Measurements from ENCODE around the gene ASTL.

ASTL gene

DNA sequence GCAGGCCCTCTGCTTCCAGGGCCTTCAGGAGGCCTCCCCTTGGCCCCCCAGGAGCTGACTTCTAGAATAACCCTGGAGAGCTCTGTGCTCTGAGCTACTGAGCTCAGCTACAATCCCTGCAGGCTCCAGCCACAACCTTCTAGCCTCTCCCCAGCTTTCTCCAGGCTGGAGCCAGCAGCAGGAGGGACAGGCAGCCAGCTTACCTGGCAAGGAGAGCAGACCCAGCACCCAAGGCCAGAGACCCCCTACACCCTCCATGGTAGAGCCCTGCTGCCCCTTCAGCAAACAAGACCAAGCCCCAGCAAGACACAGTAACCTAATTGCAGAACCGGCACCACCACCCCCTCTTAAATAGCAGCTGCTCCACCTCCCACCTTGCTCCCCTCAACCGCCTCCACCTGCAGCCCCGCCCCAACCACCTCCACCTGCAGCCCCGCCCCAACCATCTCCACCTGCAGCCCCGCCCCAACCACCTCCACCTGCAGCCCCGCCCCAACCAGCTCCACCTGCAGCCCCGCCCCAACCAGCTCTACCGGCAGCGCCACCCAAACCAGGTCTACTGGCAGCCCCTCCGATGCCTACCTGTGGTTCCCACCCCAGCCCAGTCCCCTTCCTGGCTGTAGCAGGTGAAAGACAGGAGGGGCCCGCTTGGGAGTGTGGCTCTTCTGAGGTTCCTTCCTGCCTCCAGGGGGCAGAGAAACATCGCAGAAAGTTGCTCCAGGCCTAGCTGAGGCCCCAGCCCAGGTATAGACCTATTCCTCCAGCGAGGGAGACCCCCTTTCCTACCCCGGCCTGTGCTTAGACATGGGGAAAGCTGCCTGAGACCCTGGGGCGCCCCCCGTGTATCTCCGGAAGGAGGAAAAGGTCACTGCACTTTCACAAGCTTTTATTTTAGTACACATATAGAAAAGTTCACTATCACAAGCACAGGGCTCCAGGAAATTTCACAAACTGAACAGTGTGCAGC lies at the start of gene ASTL:
Gene ASTL, minus strand, starts transcription at position 324 of the 967 bp plus-strand sequence. Its CDS starts 66 bp downstream, at position 258.
- in situ Hi-C loops (cut with HindIII; ENCODE audit: low pct_unique_long_range_greater_than_20kb, low sequenced_read_pairs), result no loop called here
- peak; percentile 38 to 61 for DNase-seq (ENCODE audit: low read depth in 1 of 2, low spot score in 1 of 2)
- TF ChIP-seq JUND (IDR thresholded peaks at IDR 0.05; ENCODE audit: low read depth), result no peak

DNA sequence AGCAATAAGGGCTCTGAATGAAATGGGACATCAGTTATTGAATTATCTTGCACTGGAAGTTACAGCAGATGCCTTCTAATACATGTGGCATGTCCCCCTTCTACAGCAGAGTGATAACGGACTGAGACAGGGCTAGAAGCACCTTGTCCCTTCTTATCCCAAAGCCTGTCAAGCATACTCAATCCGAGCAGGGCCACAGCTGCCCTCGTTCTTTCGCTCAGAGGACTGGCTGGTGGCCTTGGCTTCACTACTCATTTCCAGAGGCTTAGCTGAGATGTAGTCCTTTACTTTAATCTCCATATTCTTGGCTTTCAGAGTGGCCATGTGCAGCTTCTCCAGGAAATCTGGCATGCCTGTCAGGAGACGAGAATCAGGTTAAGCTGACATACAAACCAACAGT lies 48.3 kb upstream of the ASTL start:
- in situ Hi-C loops (cut with HindIII; ENCODE audit: low pct_unique_long_range_greater_than_20kb, low sequenced_read_pairs), result no loop called here
- DNase-seq (ENCODE audit: low read depth in 1 of 2, low spot score in 1 of 2), result no peak
- no peak for TF ChIP-seq JUND (IDR thresholded peaks at IDR 0.05; ENCODE audit: low read depth)

DNA sequence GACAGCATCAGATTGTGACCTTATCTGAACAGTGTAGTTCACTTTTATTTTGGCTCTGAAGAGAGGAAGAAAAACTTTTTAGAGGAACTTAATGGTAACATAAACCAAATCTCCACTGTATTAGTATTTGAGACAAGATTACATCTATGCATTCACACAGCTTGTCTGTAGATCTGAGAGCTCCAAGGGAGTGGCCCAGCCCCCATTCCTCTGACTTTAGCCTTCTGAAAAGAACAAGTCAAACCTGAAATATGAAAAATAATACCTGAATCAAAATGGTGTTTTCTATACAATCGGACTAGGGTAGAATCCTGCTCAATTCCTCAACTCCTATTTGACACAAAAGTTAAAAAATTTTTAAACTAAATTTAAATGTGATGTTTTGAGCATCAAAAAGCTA lies 47.2 kb upstream of the ASTL start:
- in situ Hi-C loops (cut with HindIII; ENCODE audit: low pct_unique_long_range_greater_than_20kb, low sequenced_read_pairs), result no loop called here
- no peak for TF ChIP-seq JUND (IDR thresholded peaks at IDR 0.05; ENCODE audit: low read depth)
- DNase-seq (ENCODE audit: low read depth in 1 of 2, low spot score in 1 of 2), result no peak

DNA sequence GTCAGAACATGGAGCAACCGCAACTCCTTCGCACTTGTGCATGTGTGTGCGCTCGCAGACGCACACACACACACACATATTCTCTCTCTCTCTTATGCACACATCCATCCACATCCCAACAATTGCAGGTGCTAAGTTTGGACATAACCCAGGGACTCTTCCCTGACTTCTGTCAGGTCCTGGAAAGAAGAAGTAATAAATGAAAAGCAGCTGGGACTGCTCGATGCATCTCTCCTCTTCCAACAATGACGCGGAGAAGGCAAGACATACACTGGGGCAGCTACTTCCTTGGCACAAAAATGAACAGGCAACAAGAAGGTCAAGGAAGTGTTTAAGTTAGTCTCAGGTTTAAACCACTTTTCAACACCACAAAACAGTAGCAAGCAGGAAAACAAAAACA lies 46.7 kb upstream of the ASTL start:
- no peak for DNase-seq (ENCODE audit: low read depth in 1 of 2, low spot score in 1 of 2)
- in situ Hi-C loops (cut with HindIII; ENCODE audit: low pct_unique_long_range_greater_than_20kb, low sequenced_read_pairs), result no loop called here
- no peak for TF ChIP-seq JUND (IDR thresholded peaks at IDR 0.05; ENCODE audit: low read depth)

DNA sequence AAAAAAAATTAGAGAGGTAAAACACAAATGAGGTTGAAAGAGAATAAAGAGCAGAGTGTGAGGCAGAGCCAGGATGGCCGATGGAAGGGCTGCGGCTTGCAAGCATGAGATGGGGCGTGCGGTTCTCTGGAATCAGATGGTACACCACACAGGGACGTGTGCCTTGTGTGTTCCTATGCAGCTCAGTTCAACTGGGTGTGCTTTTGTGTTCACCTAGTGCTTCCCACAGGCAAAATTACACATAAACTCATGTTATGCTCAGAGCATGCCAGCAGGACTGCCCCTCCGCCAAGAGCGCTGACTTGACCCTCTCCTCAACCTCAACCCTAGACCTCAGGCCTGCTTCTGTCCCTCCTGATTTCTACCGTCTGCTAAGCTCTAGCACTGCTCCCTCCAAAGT lies 45.9 kb upstream of the ASTL start:
- DNase-seq (ENCODE audit: low read depth in 1 of 2, low spot score in 1 of 2), result no peak
- no peak for TF ChIP-seq JUND (IDR thresholded peaks at IDR 0.05; ENCODE audit: low read depth)
- in situ Hi-C loops (cut with HindIII; ENCODE audit: low pct_unique_long_range_greater_than_20kb, low sequenced_read_pairs), result no loop called here

DNA sequence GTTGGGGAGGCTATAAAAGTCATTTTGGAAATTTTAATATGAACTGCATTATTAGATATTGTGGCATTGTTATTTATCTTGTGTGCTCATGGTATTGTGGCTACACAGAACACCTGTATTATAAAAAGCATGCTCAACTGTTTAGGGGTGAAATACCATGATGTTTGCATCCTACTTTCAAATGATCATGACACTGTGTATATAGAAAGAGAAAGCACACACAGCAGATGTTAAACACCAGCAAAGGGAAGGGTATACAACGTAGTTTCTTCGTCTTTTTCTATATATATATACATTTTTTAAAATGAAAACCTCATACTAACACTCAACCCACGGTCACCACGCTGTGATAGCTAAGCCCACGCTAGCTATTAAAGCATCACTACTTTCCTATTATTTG lies 43.2 kb upstream of the ASTL start:
- TF ChIP-seq JUND (IDR thresholded peaks at IDR 0.05; ENCODE audit: low read depth), result no peak
- DNase-seq (ENCODE audit: low read depth in 1 of 2, low spot score in 1 of 2), result no peak
- in situ Hi-C loops (cut with HindIII; ENCODE audit: low pct_unique_long_range_greater_than_20kb, low sequenced_read_pairs), result no loop called here

DNA sequence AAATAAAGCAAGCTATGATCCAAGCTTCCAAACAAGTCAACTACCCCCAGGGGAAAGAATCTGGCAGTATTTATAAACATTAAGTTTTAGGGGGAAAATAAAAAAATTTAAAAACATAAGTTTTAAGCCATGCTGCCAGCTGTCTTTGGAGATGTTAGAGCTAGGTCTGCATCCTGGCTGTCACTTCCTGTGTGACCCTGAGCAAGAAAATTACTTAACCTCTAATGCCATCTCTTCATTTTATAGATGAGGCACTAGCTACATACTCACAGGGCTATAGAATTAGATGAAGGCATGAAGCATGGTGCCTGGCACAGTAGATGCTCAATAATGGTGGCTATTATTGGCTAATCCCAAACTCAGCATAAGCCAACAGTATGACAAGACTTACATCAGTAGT lies 42.2 kb upstream of the ASTL start:
- TF ChIP-seq JUND (IDR thresholded peaks at IDR 0.05; ENCODE audit: low read depth), result no peak
- DNase-seq (ENCODE audit: low read depth in 1 of 2, low spot score in 1 of 2), result no peak
- in situ Hi-C loops (cut with HindIII; ENCODE audit: low pct_unique_long_range_greater_than_20kb, low sequenced_read_pairs), result no loop called here

DNA sequence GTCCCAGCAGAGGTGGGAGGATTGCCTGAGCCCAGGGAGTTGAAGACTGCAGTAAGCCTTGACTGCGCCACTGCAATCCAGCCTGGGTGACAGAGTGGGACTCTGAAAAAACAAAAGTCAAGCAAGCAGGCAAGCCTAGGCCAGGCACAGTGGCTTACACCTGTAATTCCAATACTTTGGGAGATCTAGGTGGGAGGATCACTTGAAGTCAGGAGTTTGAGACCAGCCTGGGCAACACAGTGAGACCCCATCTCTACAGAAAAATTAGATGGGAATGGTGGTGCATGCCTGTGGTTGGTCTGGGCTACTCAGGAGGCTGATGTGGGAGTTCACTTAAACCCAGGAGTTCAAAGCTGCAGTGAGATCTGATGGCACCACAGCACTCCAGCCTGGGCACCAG lies 41.7 kb upstream of the ASTL start:
- DNase-seq (ENCODE audit: low read depth in 1 of 2, low spot score in 1 of 2), result no peak
- no peak for TF ChIP-seq JUND (IDR thresholded peaks at IDR 0.05; ENCODE audit: low read depth)
- in situ Hi-C loops (cut with HindIII; ENCODE audit: low pct_unique_long_range_greater_than_20kb, low sequenced_read_pairs), result no loop called here

DNA sequence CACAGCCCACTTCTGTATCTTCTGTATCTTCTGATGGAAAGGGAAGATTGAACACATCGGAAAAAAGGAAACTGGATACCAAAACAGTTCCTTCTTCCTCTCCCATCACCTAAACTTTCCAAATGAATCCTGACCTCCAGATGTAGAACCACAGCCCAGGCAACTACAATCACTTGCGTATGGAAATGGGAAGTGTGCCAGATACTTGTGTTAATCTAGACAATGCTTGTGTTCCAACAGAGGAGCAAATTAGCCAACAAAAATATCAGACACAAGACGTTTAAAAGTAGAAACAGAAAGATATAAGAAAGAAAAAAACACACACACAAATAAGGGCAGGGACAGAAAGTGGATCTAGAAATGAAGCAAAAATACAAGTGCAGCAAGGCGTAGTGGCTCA lies 38.4 kb upstream of the ASTL start:
- DNase-seq (ENCODE audit: low read depth in 1 of 2, low spot score in 1 of 2), result no peak
- no peak for TF ChIP-seq JUND (IDR thresholded peaks at IDR 0.05; ENCODE audit: low read depth)
- in situ Hi-C loops (cut with HindIII; ENCODE audit: low pct_unique_long_range_greater_than_20kb, low sequenced_read_pairs), result no loop called here

DNA sequence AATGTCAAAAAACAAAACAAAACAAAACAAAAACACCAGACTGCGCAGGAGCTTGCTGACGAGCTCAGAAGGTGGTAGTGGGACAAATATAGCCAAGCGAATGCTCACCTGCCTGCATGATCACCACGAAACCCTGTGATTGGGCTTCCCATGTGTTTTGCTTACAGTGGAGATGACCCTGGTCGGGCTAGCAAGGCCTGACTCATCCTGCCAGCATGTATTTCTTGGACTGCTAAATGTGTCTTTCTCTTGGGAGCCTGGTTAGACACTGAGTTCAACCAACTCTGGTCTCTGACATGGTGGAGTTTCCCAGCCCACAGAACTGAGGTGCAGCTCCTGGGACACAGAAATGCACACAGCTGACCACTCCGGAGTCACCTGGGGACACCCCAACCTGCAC lies 37.6 kb upstream of the ASTL start:
- no peak for TF ChIP-seq JUND (IDR thresholded peaks at IDR 0.05; ENCODE audit: low read depth)
- no peak for DNase-seq (ENCODE audit: low read depth in 1 of 2, low spot score in 1 of 2)
- in situ Hi-C loops (cut with HindIII; ENCODE audit: low pct_unique_long_range_greater_than_20kb, low sequenced_read_pairs), result no loop called here

DNA sequence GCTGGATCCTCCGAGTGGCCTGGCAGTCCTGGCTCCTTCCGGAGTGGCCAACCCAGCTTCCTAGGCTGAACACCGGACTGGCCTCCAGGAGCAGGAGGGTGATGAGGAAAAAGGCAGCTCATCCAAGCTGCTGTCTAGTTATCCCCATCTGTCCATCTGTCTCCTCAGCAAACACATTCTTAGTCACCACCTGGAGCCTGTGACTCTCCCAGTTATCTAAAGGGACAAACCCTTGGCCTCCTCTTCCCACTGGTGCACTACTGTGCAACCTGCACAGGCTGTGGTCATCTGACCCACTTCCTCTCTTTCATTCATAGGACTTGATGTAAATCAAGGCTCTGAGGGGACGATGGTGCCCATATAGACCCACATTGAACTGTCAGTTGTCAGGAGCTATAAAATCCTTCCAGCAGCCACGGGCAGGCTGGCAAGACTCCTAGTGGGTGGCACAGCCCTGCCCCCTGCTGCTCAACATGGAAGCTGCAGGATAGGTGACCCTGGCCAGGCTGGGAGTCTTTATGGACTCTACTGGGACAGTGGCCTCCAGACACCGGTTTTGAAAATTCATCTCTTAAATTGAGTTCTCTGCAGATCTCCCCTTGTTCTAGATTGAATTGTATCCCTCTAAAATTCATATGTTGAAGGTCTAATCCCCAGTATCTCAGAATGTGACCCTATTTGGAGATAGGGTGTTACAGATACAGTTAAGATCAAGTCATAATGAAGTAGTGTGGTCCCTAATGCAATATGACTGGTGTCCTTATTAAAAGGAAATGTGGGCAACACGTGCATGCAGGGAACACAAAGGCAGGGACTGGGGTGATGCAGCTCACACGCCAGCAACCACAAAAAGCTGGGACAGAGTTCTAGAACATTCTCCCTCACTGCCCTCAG lies 36.2 kb upstream of the ASTL start:
- in situ Hi-C loops (cut with HindIII; ENCODE audit: low pct_unique_long_range_greater_than_20kb, low sequenced_read_pairs), result no loop called here
- TF ChIP-seq JUND (IDR thresholded peaks at IDR 0.05; ENCODE audit: low read depth), result no peak
- peak; percentile 58 to 71 for DNase-seq (ENCODE audit: low read depth in 1 of 2, low spot score in 1 of 2)

DNA sequence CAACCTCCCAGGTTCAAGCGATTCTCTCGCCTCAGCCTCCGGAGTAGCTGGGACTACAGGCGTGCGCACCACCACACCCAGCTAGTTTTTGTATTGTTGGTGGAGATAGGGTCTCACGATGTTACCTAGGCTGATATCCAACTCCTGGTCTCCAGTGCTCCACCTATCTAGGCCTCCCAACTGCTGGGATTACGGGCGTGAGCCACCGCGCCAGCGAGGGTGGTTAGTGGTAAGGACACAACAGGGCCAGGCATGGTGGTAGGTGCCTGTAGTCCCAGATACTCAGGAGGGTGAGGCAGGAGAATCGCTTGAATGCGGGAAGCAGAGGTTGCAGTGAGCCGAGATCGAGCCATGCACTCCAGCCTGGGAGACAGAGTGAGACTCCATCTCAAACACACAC lies 33.5 kb upstream of the ASTL start:
- TF ChIP-seq JUND (IDR thresholded peaks at IDR 0.05; ENCODE audit: low read depth), result no peak
- in situ Hi-C loops (cut with HindIII; ENCODE audit: low pct_unique_long_range_greater_than_20kb, low sequenced_read_pairs), result no loop called here
- no peak for DNase-seq (ENCODE audit: low read depth in 1 of 2, low spot score in 1 of 2)

DNA sequence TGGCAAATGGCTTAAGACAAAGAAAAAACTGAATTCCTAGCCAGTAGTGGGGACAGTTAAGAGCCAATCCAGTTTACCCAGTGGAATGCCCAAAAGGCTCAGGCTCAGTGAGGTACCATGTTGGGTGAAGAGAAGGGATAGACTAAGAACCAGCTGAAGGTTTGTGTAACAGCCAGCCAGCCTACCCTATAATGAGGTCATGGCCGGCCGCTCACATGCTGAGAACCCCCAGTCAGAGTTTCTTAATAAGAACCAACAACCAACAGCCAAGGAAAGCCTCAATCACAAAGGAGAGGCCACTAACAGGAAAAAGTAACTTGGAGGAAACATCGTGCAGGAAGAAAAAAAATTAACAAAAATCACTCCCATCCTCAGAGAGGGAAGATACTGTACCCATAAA lies 32.3 kb upstream of the ASTL start:
- in situ Hi-C loops (cut with HindIII; ENCODE audit: low pct_unique_long_range_greater_than_20kb, low sequenced_read_pairs), result no loop called here
- DNase-seq (ENCODE audit: low read depth in 1 of 2, low spot score in 1 of 2), result no peak
- TF ChIP-seq JUND (IDR thresholded peaks at IDR 0.05; ENCODE audit: low read depth), result no peak

Data from T47D (cell line).